ENCODE measurements around the gene DAZL.

DAZL gene

DNA sequence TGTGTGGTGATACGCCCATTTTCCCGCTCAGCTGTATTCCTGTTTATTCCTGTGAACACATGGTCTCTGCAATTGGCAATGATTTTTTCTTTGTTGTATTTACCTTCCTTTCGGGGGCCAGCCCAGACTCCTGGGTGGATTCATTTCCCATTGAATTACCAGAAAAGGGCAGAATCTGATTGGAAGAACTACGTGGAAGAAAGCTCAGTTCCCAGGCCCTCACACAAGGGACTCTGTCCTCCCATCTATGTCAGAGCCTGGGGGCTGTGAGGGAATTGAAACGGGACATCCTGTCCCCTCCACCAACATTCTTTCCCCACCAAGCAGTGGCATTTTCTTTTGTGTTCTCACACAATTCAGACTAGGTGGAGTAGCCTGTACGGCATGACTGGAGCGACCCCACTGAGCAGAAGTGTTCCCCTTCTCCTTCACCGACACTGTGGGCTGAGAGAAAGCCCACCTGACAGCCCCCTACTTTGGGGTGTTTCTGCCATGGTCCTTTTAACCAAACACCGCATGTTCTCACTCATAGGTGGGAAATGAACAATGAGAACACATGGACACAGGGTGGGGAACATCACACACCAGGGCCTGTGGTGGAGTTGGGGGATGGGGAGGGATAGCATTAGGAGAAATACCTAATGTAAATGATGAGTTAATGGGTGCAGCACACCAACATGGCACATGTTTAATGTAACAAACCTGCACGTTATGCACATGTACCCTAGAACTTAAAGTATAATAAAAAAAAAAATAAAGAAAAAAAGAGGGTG lies 59.6 kb downstream of the DAZL start:
- DNase-seq (ENCODE audit: low read depth) = no peak

DNA sequence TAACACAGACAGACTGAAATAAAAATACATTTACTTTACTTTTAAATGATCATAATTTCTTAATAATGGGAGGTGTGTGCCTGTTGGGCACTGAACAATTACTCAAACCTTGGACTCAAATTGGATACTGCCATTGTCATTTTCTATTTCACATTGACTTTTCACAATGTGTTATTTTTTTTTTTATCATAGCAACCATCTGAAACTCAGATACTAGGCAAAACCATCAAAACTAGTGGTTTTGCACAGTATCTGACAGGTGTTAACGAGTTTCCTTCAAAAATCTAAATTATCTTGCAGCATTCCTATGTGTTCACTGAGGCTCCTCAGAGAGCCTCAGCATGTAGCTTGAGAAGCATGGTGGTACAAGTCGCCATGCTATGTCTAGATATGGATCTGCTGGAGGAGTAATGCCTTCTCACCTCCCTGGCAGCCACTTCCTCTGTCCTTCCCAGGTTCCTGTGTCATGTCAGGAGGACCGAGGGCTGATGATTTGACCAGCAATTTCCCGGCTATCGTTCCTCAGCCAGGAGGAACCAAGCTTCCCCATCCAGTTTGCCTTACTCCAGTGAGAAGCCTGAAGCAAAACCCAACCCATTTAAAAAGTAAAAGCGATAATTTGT lies 61.9 kb downstream of the DAZL start:
- DNase-seq (ENCODE audit: low read depth) = no peak

DNA sequence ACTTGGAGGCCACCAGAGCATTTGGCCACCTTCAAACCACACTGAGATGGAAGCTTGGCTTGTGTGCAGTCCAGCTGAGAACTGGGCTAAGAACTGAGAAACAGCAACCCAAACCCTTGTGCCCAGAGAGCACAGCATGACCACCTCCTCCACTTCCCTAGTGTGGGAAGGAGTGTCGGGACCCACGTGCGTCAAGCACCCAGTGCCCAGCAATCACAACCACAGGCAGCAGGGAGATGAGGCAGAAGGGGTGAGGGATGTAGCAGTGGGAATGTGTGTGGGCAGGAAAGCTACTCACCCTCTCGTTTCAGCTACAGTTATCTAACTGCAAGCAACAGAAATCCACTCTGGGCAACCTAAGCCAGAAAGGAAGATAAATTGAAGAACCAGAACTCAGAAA lies 66.7 kb downstream of the DAZL start:
- no peak for DNase-seq (ENCODE audit: low read depth)

DNA sequence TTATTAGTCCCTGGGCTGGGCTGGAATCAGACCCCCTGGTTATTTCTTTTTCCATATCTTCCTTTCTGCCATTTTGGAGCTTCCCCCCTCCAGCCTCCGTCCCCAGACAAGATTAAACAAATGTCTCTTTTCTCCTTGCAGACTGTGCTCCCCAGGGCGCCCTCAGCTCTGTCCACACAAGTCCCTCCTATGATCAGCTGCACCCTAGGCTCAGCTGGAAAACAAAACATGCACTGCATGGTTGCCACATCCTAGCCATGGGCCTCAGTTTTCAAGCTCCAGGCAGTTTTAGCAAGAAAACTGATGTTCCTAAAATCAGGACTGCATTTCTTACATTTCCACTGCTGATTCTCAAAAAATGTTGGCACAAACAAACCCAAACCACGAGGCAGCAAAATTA lies 68.2 kb downstream of the DAZL start:
- no peak for DNase-seq (ENCODE audit: low read depth)
